ENCODE results near the gene MAP2.

Gene MAP2

GRCh38 chr2:209533391-209533790 is 109.5 kb downstream of the MAP2 start:
- DNase-seq (ENCODE audit: low spot score): no peak

GRCh38 chr2:209534228-209534627 is 110.4 kb downstream of the MAP2 start:
- DNase-seq (ENCODE audit: low spot score): no peak

GRCh38 chr2:209536363-209536762 is 112.5 kb downstream of the MAP2 start:
- DNase-seq (ENCODE audit: low spot score): no peak

- no peak for DNase-seq (ENCODE audit: low spot score)
These were observed 123.9 kb downstream of the MAP2 start for GRCh38 chr2:209547726-209548125.

- no peak for DNase-seq (ENCODE audit: low spot score)
These were observed 125.7 kb downstream of the MAP2 start for GRCh38 chr2:209549589-209549988.

GRCh38 chr2:209553913-209554312 is 130.1 kb downstream of the MAP2 start:
- DNase-seq (ENCODE audit: low spot score): no peak

- DNase-seq (ENCODE audit: low spot score): no peak
These were observed 132.6 kb downstream of the MAP2 start for GRCh38 chr2:209556354-209556961.

- no peak for DNase-seq (ENCODE audit: low spot score)
These were observed 137.1 kb downstream of the MAP2 start for GRCh38 chr2:209560911-209561310.

- DNase-seq (ENCODE audit: low spot score): no peak
These were observed 139.6 kb downstream of the MAP2 start for GRCh38 chr2:209563453-209563852.

GRCh38 chr2:209564816-209565215 is 141.0 kb downstream of the MAP2 start:
- no peak for DNase-seq (ENCODE audit: low spot score)

- no peak for DNase-seq (ENCODE audit: low spot score)
These were observed 142.2 kb downstream of the MAP2 start for GRCh38 chr2:209565896-209566582.

- no peak for DNase-seq (ENCODE audit: low spot score)
These were observed 146.3 kb downstream of the MAP2 start for GRCh38 chr2:209570194-209570593.

- no peak for DNase-seq (ENCODE audit: low spot score)
These were observed 150.7 kb downstream of the MAP2 start for GRCh38 chr2:209574515-209574914.

- no peak for DNase-seq (ENCODE audit: low spot score)
These were observed 153.8 kb downstream of the MAP2 start for GRCh38 chr2:209577376-209578357.

- no peak for DNase-seq (ENCODE audit: low spot score)
These were observed 154.7 kb downstream of the MAP2 start for GRCh38 chr2:209578394-209579001.

GRCh38 chr2:209579230-209579749 is 155.4 kb downstream of the MAP2 start:
- DNase-seq (ENCODE audit: low spot score): peak; percentile 70

- DNase-seq (ENCODE audit: low spot score): no peak
These were observed 157.2 kb downstream of the MAP2 start for GRCh38 chr2:209581040-209581439.

GRCh38 chr2:209582281-209582680 is 158.4 kb downstream of the MAP2 start:
- no peak for DNase-seq (ENCODE audit: low spot score)

- no peak for DNase-seq (ENCODE audit: low spot score)
These were observed 160.6 kb downstream of the MAP2 start for GRCh38 chr2:209584472-209584871.

GRCh38 chr2:209584915-209585314 is 161.1 kb downstream of the MAP2 start:
- no peak for DNase-seq (ENCODE audit: low spot score)

GRCh38 chr2:209591021-209591420 is 167.2 kb downstream of the MAP2 start:
- no peak for DNase-seq (ENCODE audit: low spot score)

GRCh38 chr2:209592106-209592505 is 168.3 kb downstream of the MAP2 start:
- DNase-seq (ENCODE audit: low spot score): no peak

Data from putamen (tissue), 1 donor.